ENCODE data around the gene SLC25A42.
"Not testable (repeated sequence)": the region's sequence is repeated elsewhere in the genome, so short reads cannot be mapped to it uniquely, and the experiment has no call there.

Gene SLC25A42

GRCh38 chr19:19063183-19064097 is at the start of gene SLC25A42:
Gene SLC25A42, plus strand, starts transcription at chr19:19063994. Its CDS starts 32,131 bp downstream, at chr19:19096125.
- DNase-seq (ENCODE audit: low read depth in 2 of 2), result peak; percentile 98 to 99

GRCh38 chr19:19021115-19021514 is 42.7 kb upstream of the SLC25A42 start:
- DNase-seq (ENCODE audit: low read depth in 2 of 2), result no peak

GRCh38 chr19:19022380-19022961 is 41.3 kb upstream of the SLC25A42 start:
- no peak for DNase-seq (ENCODE audit: low read depth in 2 of 2)

- DNase-seq (ENCODE audit: low read depth in 2 of 2), result not testable (repeated sequence)
Measured at GRCh38 chr19:19023376-19023775, 40.4 kb upstream of the SLC25A42 start.

- DNase-seq (ENCODE audit: low read depth in 2 of 2), result no peak
Measured at GRCh38 chr19:19025861-19026260, 37.9 kb upstream of the SLC25A42 start.

- no peak for DNase-seq (ENCODE audit: low read depth in 2 of 2)
Measured at GRCh38 chr19:19026299-19026971, 37.4 kb upstream of the SLC25A42 start.

GRCh38 chr19:19027228-19027627 is 36.6 kb upstream of the SLC25A42 start:
- DNase-seq (ENCODE audit: low read depth in 2 of 2), result no peak

GRCh38 chr19:19028526-19028925 is 35.3 kb upstream of the SLC25A42 start:
- DNase-seq (ENCODE audit: low read depth in 2 of 2), result no peak

GRCh38 chr19:19031891-19032290 is 31.9 kb upstream of the SLC25A42 start:
- DNase-seq (ENCODE audit: low read depth in 2 of 2), result no peak

- DNase-seq (ENCODE audit: low read depth in 2 of 2), result peak; percentile 64 to 86
Measured at GRCh38 chr19:19032420-19033175, 31.2 kb upstream of the SLC25A42 start.

- DNase-seq (ENCODE audit: low read depth in 2 of 2), result no peak
Measured at GRCh38 chr19:19033176-19033425, 30.7 kb upstream of the SLC25A42 start.

GRCh38 chr19:19033426-19034203 is 30.2 kb upstream of the SLC25A42 start, which contains the start of the genes ARMC6 and SUGP2:
Gene ARMC6, plus strand, starts transcription at chr19:19033603. Its CDS starts 607 bp downstream, at chr19:19034210.
Gene SUGP2, minus strand, starts transcription at chr19:19033517. Its CDS starts 2,446 bp downstream, at chr19:19031071.
- DNase-seq (ENCODE audit: low read depth in 2 of 2), result peak; percentile 78 to 80

GRCh38 chr19:19034204-19034624 is 29.6 kb upstream of the SLC25A42 start:
- peak; percentile 55 to 76 for DNase-seq (ENCODE audit: low read depth in 2 of 2)

- DNase-seq (ENCODE audit: low read depth in 2 of 2), result no peak
Measured at GRCh38 chr19:19039901-19040300, 23.9 kb upstream of the SLC25A42 start.

GRCh38 chr19:19040417-19040816 is 23.4 kb upstream of the SLC25A42 start:
- DNase-seq (ENCODE audit: low read depth in 2 of 2), result no peak

GRCh38 chr19:19042732-19043280 is 21.0 kb upstream of the SLC25A42 start:
- no peak for DNase-seq (ENCODE audit: low read depth in 2 of 2)

- no peak for DNase-seq (ENCODE audit: low read depth in 2 of 2)
Measured at GRCh38 chr19:19043481-19043880, 20.3 kb upstream of the SLC25A42 start.

GRCh38 chr19:19043881-19044280 is 19.9 kb upstream of the SLC25A42 start:
- DNase-seq (ENCODE audit: low read depth in 2 of 2), result no peak

GRCh38 chr19:19049406-19049805 is 14.4 kb upstream of the SLC25A42 start:
- no peak for DNase-seq (ENCODE audit: low read depth in 2 of 2)

- no peak for DNase-seq (ENCODE audit: low read depth in 2 of 2)
Measured at GRCh38 chr19:19050104-19050503, 13.7 kb upstream of the SLC25A42 start.

GRCh38 chr19:19050731-19051130 is 13.1 kb upstream of the SLC25A42 start:
- no peak for DNase-seq (ENCODE audit: low read depth in 2 of 2)
